Epithelial cell of esophagus (primary cell): ENCODE data around the gene SYPL1.
A peak's percentile ranks its signal among the peaks of the same experiment; 100 is the strongest.

ENCODE experiments used
- DNase-seq: peaks from one replicate; pipeline ENCODE4 v3.0.0; 2010; ENCODE audit warnings: low read depth
- H3K4me3 ChIP-seq: 2 replicates; pipeline ENCODE4 v1.5.1; 2011; ENCODE audit warnings: mild to moderate bottlenecking, low read length, control low read depth
- CTCF ChIP-seq: IDR thresholded peaks from 2 replicates; pipeline ENCODE4 v1.5.1; 2011; ENCODE audit warnings: low read depth, mild to moderate bottlenecking, low read length, control low read depth, inconsistent platforms; ENCODE audit not compliant: insufficient read depth; ENCODE audit errors: missing control alignments

SYPL1 gene

GRCh38 chr7:106063024-106063423 is 49.1 kb downstream of the SYPL1 start:
- no peak for TF ChIP-seq CTCF
- no peak for DNase-seq
- no peak overlapping the region for H3K4me3 ChIP-seq

- DNase-seq: peak; percentile 86
- no peak overlapping the region for H3K4me3 ChIP-seq
- TF ChIP-seq CTCF: no peak
These were observed 49.6 kb downstream of the SYPL1 start for GRCh38 chr7:106062521-106062931.

GRCh38 chr7:106062006-106062405 is 50.1 kb downstream of the SYPL1 start:
- DNase-seq: peak; percentile 68
- TF ChIP-seq CTCF: no peak
- H3K4me3 ChIP-seq: no peak overlapping the region

- no peak for TF ChIP-seq CTCF
- no peak for DNase-seq
- H3K4me3 ChIP-seq: no peak overlapping the region
These were observed 50.7 kb downstream of the SYPL1 start for GRCh38 chr7:106061301-106061979.

- TF ChIP-seq CTCF: no peak
- peak; percentile 69 for DNase-seq
- H3K4me3 ChIP-seq: no peak overlapping the region
These were observed 51.7 kb downstream of the SYPL1 start for GRCh38 chr7:106060394-106060920.

GRCh38 chr7:106059556-106059955 is 52.6 kb downstream of the SYPL1 start:
- TF ChIP-seq CTCF: no peak
- H3K4me3 ChIP-seq: no peak overlapping the region
- peak; percentile 55 for DNase-seq

- no peak for DNase-seq
- no peak overlapping the region for H3K4me3 ChIP-seq
- no peak for TF ChIP-seq CTCF
These were observed 53.2 kb downstream of the SYPL1 start for GRCh38 chr7:106058928-106059324.
